ENCODE results near the gene MMP24.

The MMP24 gene

GRCh38 chr20:35275741-35276251, 49.3 kb downstream of the MMP24 start:
- no CpG with 5 or more reads among the region's 12 CpGs for WGBS (ENCODE audit: extremely low coverage, insufficient coverage, insufficient read length)

DNA sequence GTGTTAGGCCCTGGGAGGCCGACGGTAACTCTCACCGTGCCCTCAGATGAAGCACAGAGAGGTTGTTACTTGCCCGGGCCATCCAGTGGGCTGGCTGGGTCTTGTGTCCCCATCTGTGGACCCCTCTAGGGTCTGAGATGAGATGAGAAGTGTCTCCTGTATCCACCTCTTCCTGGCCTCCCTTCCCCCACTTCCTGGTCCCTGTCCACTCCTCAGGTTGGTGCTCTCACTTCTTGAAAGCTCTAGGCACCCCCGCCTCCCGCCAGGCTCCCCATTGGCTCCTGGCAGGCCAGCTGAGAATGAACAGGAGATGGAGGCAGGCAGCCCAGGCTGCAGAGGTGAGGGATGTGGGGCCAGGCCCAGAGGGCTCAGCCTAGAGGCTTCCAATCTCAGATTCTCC, 49.9 kb downstream of the MMP24 start:
- H3K9ac ChIP-seq (ENCODE audit: low read length): no peak overlapping the region
- no peaks in the 10 kb centered on the region for H3K27me3 ChIP-seq (ENCODE audit: insufficient read depth, low read length)
- no peak for DNase-seq
- H3K27ac ChIP-seq (ENCODE audit: low read depth, low read length): no peak overlapping the region
- H2BK5ac ChIP-seq (ENCODE audit: low read depth, low read length, poor library complexity): no peak overlapping the region
- peaks cover 7% of the 10 kb centered on the region for H3K79me2 ChIP-seq (ENCODE audit: control insufficient read depth, insufficient read depth, low read length, poor library complexity)
- H3K4ac ChIP-seq (ENCODE audit: low read depth, low read length): peak overlapping the region; percentile 60
- no peak overlapping the region for H4K8ac ChIP-seq (ENCODE audit: low read depth, low read length)
- H3K14ac ChIP-seq (ENCODE audit: low read length): peak overlapping the region; percentile 24
- peak overlapping the region; percentile 67 for H3K4me2 ChIP-seq (ENCODE audit: low read length)
- peaks cover 9% of the 10 kb centered on the region for H3K79me1 ChIP-seq (ENCODE audit: low read length)
- H4K91ac ChIP-seq (ENCODE audit: low read depth, low read length): no peak overlapping the region
- no peak overlapping the region for H2BK12ac ChIP-seq (ENCODE audit: low read length)
- peak overlapping the region; percentile 33 for H3K18ac ChIP-seq (ENCODE audit: low read length)
- no CpG with 5 or more reads among the region's 6 CpGs for WGBS (ENCODE audit: extremely low coverage, insufficient coverage, insufficient read length)
- no peak overlapping the region for H2AFZ ChIP-seq (ENCODE audit: insufficient read depth, low read length, poor library complexity)
- H3K36me3 ChIP-seq (ENCODE audit: control insufficient read depth in 1 of 2, insufficient read depth in 2 of 2, low read length in 2 of 2): peaks cover 48 to 50% of the 10 kb centered on the region in 2 experiments
- no peak overlapping the region for H3K23ac ChIP-seq (ENCODE audit: low read length)
- no peak overlapping the region for H2BK120ac ChIP-seq (ENCODE audit: insufficient read depth, low read length, poor library complexity)
- peaks cover 10 to 11% of the 10 kb centered on the region in 2 experiments for H3K4me1 ChIP-seq (ENCODE audit: control insufficient read depth in 1 of 2, insufficient read depth in 2 of 2, low read length in 2 of 2)
- peak overlapping the region; percentile 8 for H4K12ac ChIP-seq (ENCODE audit: low read depth, low read length)
- H3K9me3 ChIP-seq (ENCODE audit: insufficient read depth, low read depth, low read length): peaks cover 2% of the 10 kb centered on the region
- no peak overlapping the region for H3K4me3 ChIP-seq (ENCODE audit: low read depth, low read length)
- H2AK5ac ChIP-seq (ENCODE audit: low read length): peak overlapping the region; percentile 35

More at GRCh38 chr20:35275741-35276251, 49.3 kb downstream of the MMP24 start:
- no peak for DNase-seq
- Histone ChIP-seq H3K79me2 (ENCODE audit: control insufficient read depth, insufficient read depth, low read length, poor library complexity) (peaks cover 7% of the 10 kb centered on the region), H3K9ac (ENCODE audit: low read length) (no peak overlapping the region), H3K4me2 (ENCODE audit: low read length) (no peak overlapping the region), H3K4ac (ENCODE audit: low read depth, low read length) (no peak overlapping the region), H3K27me3 (ENCODE audit: insufficient read depth, low read length) (no peaks in the 10 kb centered on the region), H4K8ac (ENCODE audit: low read depth, low read length) (no peak overlapping the region), H3K23ac (ENCODE audit: low read length) (no peak overlapping the region), H3K14ac (ENCODE audit: low read length) (no peak overlapping the region), H4K91ac (ENCODE audit: low read depth, low read length) (no peak overlapping the region), H4K12ac (ENCODE audit: low read depth, low read length) (no peak overlapping the region), H2BK120ac (ENCODE audit: insufficient read depth, low read length, poor library complexity) (no peak overlapping the region), H2BK12ac (ENCODE audit: low read length) (no peak overlapping the region), H2BK5ac (ENCODE audit: low read depth, low read length, poor library complexity) (no peak overlapping the region), H2AFZ (ENCODE audit: insufficient read depth, low read length, poor library complexity) (no peak overlapping the region), H3K36me3 (ENCODE audit: control insufficient read depth in 1 of 2, insufficient read depth in 2 of 2, low read length in 2 of 2) (peaks cover 45 to 46% of the 10 kb centered on the region in 2 experiments), H3K9me3 (ENCODE audit: insufficient read depth, low read depth, low read length) (peaks cover 2% of the 10 kb centered on the region), H3K4me3 (ENCODE audit: low read depth, low read length) (no peak overlapping the region), H3K79me1 (ENCODE audit: low read length) (peaks cover 11% of the 10 kb centered on the region), H3K18ac (ENCODE audit: low read length) (no peak overlapping the region), H3K27ac (ENCODE audit: low read depth, low read length) (no peak overlapping the region), H3K4me1 (ENCODE audit: control insufficient read depth in 1 of 2, insufficient read depth in 2 of 2, low read length in 2 of 2) (peaks cover 14 to 15% of the 10 kb centered on the region in 2 experiments), H2AK5ac (ENCODE audit: low read length) (no peak overlapping the region)

DNA sequence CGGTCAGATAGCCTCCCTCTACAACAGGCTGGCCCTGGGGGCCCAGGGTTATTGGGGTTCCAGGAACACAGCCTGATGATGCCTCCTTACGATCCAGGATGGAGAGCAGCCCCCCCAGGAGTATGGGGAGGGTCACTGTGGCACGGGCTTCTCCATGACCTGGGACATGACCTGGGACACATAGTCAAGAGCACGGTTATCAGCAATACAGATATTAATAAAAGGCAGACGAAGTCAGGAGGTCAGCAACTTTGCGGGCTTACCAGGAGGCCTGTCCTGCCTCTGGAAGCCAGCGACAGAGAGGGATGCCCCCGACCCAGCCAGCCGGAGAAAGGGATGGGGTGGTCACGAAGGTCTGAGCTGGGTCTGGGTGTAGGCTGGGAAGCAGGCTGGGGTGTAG, 50.6 kb downstream of the MMP24 start:
- Histone ChIP-seq H3K27me3 (ENCODE audit: insufficient read depth, low read length) (no peaks in the 10 kb centered on the region), H3K9ac (ENCODE audit: low read length) (peak overlapping the region; percentile 74), H2BK5ac (ENCODE audit: low read depth, low read length, poor library complexity) (peak overlapping the region; percentile 90), H3K14ac (ENCODE audit: low read length) (peak overlapping the region; percentile 93), H3K79me2 (ENCODE audit: control insufficient read depth, insufficient read depth, low read length, poor library complexity) (peaks cover 7% of the 10 kb centered on the region), H4K91ac (ENCODE audit: low read depth, low read length) (peak overlapping the region; percentile 93), H3K79me1 (ENCODE audit: low read length) (peaks cover 9% of the 10 kb centered on the region), H2AFZ (ENCODE audit: insufficient read depth, low read length, poor library complexity) (peak overlapping the region; percentile 63), H2AK5ac (ENCODE audit: low read length) (peak overlapping the region; percentile 98), H2BK12ac (ENCODE audit: low read length) (peak overlapping the region; percentile 54), H3K4me3 (ENCODE audit: low read depth, low read length) (peak overlapping the region; percentile 73), H3K36me3 (ENCODE audit: control insufficient read depth in 1 of 2, insufficient read depth in 2 of 2, low read length in 2 of 2) (peaks cover 49 to 52% of the 10 kb centered on the region in 2 experiments), H3K9me3 (ENCODE audit: insufficient read depth, low read depth, low read length) (peaks cover 2% of the 10 kb centered on the region), H3K23ac (ENCODE audit: low read length) (no peak overlapping the region), H3K4me2 (ENCODE audit: low read length) (peak overlapping the region; percentile 67), H3K27ac (ENCODE audit: low read depth, low read length) (peak overlapping the region; percentile 91), H4K8ac (ENCODE audit: low read depth, low read length) (peak overlapping the region; percentile 89), H3K4ac (ENCODE audit: low read depth, low read length) (peak overlapping the region; percentile 97), H3K18ac (ENCODE audit: low read length) (peak overlapping the region; percentile 95), H3K4me1 (ENCODE audit: control insufficient read depth in 1 of 2, insufficient read depth in 2 of 2, low read length in 2 of 2) (peaks cover 7 to 11% of the 10 kb centered on the region in 2 experiments), H4K12ac (ENCODE audit: low read depth, low read length) (peak overlapping the region; percentile 93), H2BK120ac (ENCODE audit: insufficient read depth, low read length, poor library complexity) (peak overlapping the region; percentile 84)
- no CpG with 5 or more reads among the region's 10 CpGs for WGBS (ENCODE audit: extremely low coverage, insufficient coverage, insufficient read length)
- no peak for DNase-seq

GRCh38 chr20:35277531-35278395, 51.3 kb downstream of the MMP24 start, which contains the start of gene MMP24OS:
Gene MMP24OS (minus strand): TSS chr20:35278122. CDS start chr20:35277929, 193 bp downstream.
- no peak within 1 kb of the TSS for H3K23ac ChIP-seq (ENCODE audit: low read length)
- H4K91ac ChIP-seq (ENCODE audit: low read depth, low read length): peak within 1 kb of the TSS; percentile 93
- no CpG with 5 or more reads among the region's 76 CpGs for WGBS (ENCODE audit: extremely low coverage, insufficient coverage, insufficient read length)
- DNase-seq: peak; percentile 74 to 95
- H2AK5ac ChIP-seq (ENCODE audit: low read length): peak within 1 kb of the TSS; percentile 98
- H3K4me1 ChIP-seq (ENCODE audit: control insufficient read depth in 1 of 2, insufficient read depth in 2 of 2, low read length in 2 of 2): peaks cover 7 to 11% of the 10 kb centered on the region in 2 experiments
- H3K4me2 ChIP-seq (ENCODE audit: low read length): peak within 1 kb of the TSS; percentile 67
- peak within 1 kb of the TSS; percentile 73 for H3K4me3 ChIP-seq (ENCODE audit: low read depth, low read length)
- H3K27ac ChIP-seq (ENCODE audit: low read depth, low read length): peak within 1 kb of the TSS; percentile 91
- peak within 1 kb of the TSS; percentile 54 for H2BK12ac ChIP-seq (ENCODE audit: low read length)
- peaks cover 2% of the 10 kb centered on the region for H3K9me3 ChIP-seq (ENCODE audit: insufficient read depth, low read depth, low read length)
- H3K4ac ChIP-seq (ENCODE audit: low read depth, low read length): peak within 1 kb of the TSS; percentile 97
- peaks cover 9% of the 10 kb centered on the region for H3K79me1 ChIP-seq (ENCODE audit: low read length)
- H3K14ac ChIP-seq (ENCODE audit: low read length): peak within 1 kb of the TSS; percentile 93
- H3K27me3 ChIP-seq (ENCODE audit: insufficient read depth, low read length): no peaks in the 10 kb centered on the region
- H2BK5ac ChIP-seq (ENCODE audit: low read depth, low read length, poor library complexity): peak within 1 kb of the TSS; percentile 90
- peak within 1 kb of the TSS; percentile 93 for H4K12ac ChIP-seq (ENCODE audit: low read depth, low read length)
- H3K9ac ChIP-seq (ENCODE audit: low read length): peak within 1 kb of the TSS; percentile 74
- H2AFZ ChIP-seq (ENCODE audit: insufficient read depth, low read length, poor library complexity): peak within 1 kb of the TSS; percentile 69
- peaks cover 7% of the 10 kb centered on the region for H3K79me2 ChIP-seq (ENCODE audit: control insufficient read depth, insufficient read depth, low read length, poor library complexity)
- H2BK120ac ChIP-seq (ENCODE audit: insufficient read depth, low read length, poor library complexity): peak within 1 kb of the TSS; percentile 84
- H3K18ac ChIP-seq (ENCODE audit: low read length): peak within 1 kb of the TSS; percentile 95
- H3K36me3 ChIP-seq (ENCODE audit: control insufficient read depth in 1 of 2, insufficient read depth in 2 of 2, low read length in 2 of 2): peaks cover 49 to 52% of the 10 kb centered on the region in 2 experiments
- peak within 1 kb of the TSS; percentile 89 for H4K8ac ChIP-seq (ENCODE audit: low read depth, low read length)
